HG03159 (cell line): Measurements from ENCODE around the gene ZNF207.
"Not testable (repeated sequence)": the region's sequence is repeated elsewhere in the genome, so short reads cannot be mapped to it uniquely, and the experiment has no call there.

Source experiments
- ATAC-seq: cut with Tn5 transposase; IDR thresholded peaks from one replicate; pipeline ENCODE4 v1.9.1; 2021; ENCODE audit warnings: mild to moderate bottlenecking, moderate library complexity; ENCODE audit not compliant: unreplicated experiment

Gene ZNF207

DNA sequence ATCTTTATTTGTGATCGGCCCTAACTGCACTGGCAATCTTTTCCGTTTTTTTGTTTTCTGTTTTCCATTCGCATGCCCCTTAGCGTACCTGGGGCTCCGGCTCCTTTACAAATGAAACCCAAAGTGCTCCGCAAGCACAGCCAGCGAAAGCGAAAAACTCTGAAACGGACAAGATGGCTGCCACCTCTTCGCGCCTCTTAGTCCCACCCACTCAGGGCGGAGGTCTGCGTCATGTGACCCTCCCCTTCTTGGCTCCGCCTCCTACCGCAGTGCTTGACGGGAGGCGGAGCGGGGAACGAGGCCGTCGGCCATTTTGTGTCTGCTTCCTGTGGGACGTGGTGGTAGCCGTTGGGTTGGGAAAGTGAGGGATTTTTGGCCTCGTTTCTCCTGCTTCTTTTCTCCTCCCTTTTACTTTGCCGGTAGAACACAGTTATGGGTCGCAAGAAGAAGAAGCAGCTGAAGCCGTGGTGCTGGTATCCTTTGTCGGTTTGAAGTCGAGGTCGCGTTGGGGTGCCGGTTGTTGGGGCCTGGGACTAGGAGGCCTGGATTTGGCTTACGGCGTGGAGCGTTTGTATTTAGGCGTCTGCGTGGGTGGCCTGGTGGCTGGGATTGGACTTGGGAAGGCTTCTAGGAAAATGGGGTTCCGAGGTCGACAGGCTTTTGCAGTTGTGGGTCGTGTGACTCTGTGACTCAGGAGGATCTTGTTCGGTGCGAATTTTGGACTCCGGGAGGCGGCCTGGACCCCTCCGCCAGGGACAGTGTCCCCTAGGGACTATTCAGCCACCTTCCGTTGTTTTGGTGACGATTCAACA is at the start of gene ZNF207:
TSS of gene ZNF207 (plus strand) at position 304 of the 812 bp plus-strand sequence. CDS start at position 433, 129 bp downstream.
- ATAC-seq = peak; percentile 80

DNA sequence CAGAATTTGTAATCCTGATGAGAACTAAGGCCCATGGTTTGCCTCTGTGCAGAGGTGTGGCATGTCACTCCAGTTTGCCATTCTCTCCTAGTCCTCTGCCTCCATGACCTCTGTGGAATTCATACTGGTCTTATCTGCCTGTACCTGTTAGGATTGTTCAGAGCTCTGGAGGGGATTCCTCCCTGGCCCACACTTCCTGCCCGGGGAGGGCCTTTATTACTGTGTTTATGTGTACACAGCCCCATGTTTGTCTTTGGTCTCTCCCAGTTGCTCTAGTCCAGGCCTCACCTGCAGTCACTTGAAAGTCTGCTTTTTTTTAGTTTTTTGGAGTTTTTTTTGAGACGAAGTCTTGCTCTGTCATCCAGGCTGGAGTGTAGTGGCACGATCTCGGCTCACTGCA is 47.9 kb upstream of the ZNF207 start:
- ATAC-seq = no peak

DNA sequence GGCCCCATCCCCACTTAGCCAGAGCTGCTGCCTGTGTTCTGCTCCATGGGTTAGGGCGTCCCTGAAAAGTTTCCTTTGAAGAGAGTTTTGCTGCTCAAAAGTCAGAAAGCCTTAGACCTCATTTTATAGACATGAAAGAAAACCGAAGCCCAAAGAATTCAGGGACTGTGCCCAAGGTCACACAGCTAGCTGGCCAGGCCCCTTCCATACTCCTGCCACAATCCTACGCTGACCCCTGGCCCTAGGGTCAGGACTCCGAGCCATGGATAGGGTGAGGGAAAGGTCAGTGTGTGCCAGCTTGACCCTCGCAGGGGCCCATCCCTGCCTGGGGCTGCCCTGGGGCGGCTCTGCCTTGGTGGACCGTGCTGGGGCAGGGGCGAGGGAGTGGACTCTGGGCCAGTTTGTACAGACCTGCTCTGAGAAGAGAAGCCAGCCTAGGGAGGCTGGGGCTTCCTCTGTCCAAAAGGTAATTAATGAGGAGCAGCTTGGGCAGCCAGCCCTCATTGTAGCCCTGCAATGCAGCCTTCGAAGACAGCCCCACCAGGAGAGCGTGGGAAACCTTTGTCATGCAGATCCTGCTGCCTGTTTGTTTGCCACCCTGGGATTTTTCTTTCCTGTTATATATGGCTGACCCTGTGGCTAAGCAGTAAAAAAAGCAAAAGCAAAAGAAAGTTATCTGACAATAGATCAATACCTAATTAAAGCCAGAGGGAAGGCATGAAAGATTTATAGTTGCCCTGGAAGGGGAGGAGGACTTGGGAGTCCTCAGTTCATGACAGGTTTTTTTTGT is 46.9 kb upstream of the ZNF207 start:
- no peak for ATAC-seq

DNA sequence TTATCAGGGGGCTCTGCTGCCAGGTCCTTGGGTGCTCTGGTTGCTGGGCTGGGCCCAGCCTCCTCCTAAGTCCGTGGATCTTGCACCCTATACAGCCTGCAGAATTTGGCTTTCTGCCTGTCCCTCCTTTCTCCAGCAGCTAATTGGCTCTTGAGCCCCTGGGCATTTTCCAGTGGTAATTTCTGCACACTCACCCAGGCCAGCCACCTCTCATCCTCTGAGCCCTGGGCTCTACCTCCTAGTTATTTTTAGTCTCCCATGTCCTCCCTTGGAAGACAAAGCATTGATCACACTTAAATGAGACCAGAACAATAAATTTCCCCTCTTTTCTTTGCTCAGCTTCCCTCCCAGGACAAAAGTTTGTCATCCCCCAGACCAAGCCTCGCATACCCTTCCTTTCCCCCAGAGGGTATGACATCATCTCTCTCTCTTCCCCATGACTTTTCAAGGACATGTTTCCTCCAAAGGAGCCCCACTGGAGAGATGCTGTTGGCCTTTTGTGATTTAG is 46.1 kb upstream of the ZNF207 start:
- no peak for ATAC-seq

DNA sequence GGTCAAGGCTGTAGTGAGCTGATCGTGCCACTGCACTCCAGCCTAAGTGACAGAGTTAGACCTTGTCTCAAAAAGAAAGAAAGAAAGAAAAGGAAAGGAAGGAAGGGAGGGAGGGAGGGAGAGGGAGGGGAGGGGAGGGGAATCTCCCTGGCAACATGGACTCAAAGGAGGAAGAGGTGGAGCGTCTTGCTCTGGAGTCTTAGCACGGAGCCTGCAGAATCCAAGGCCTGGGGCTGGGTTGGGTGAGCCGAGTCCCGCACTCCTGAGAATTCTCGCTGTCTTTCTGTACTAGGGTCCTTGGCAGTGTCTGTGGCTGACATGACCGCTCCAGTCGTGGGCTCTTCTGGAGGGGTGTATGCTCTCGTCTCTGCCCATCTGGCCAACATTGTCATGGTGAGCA is 44.9 kb upstream of the ZNF207 start:
- no peak for ATAC-seq

DNA sequence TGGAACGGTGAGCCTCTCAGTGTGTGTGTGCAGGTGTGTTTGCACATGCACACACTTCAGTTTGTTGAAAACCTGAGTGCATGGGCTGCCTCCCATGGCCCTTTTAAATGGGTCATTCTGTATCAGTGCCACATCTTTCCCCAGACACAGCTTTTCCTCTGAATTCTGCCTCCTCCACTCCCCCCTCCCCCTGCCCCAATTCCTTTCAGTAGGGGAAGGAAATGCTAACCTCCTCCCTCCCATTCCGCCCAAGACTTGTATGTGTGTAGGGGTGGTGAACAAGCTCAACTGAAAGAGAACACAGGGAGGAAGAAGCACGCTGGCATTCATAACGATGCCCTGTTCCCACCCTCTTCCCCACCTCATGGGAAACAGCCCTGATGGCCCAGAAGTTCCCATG is 42.3 kb upstream of the ZNF207 start:
- ATAC-seq = no peak

DNA sequence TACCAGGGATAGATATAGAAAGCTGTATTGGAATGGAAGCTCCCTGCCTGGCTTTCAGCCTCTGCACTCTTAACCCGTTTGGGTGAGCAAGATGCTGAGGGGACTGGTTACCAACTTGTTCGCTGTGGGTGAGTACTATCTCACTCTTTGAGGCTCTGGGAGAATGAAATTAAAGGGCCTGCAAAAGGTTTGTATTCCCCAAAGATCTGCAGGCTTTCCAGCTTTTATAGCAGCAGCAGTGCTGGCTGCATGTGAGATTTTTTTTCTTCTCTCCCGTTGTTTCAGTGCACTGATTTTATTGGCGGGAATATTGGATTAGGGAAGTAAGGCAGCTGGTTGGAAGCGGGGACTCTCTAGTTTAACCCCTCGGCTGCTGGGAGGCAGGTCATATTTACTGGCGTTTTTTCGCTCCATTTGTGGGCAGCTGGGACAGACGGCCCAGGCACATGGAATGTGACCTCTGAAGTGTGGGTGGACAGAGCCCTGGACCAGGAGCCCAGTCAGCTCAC is 38.9 kb upstream of the ZNF207 start:
- ATAC-seq = no peak

DNA sequence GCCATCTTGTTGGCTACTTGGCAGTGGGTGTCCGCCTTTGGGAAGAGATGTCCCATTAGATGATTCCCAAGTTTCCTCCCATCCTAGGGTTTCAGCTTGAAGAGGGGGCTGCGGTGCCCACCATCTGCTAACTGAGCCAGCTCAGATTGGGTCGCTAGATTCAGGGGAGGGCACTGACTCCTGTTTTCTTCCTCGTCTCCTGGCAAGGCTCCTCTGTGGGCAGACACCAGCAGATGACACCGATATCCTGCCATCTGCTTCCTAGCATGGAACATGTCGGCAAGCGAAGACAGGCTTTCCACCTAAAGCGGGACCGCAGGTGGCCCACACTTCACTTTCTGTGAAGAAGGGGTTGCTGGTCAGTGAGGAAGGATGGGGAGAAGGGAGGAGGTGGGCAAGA is 35.3 kb upstream of the ZNF207 start:
- no peak for ATAC-seq

DNA sequence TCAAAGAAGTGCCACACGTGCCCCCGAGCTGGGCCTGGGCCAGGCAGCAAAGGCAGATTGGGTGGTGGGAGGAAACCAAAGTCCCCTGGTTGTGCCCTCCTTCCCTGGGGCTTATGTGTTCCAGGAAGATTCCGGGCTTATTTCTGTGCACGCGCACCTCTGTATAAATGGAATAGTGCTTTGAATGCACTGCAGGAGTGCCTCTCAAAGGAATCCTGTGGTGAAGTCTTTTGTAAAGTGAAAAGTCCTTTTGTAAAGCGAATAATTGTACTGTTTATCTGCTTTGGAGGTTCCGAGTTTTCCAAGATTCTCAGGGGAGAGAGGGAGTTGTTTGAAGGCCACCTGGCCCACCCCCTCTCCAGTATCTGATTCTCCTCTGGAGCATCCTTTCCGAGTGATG is 34.8 kb upstream of the ZNF207 start:
- no peak for ATAC-seq

DNA sequence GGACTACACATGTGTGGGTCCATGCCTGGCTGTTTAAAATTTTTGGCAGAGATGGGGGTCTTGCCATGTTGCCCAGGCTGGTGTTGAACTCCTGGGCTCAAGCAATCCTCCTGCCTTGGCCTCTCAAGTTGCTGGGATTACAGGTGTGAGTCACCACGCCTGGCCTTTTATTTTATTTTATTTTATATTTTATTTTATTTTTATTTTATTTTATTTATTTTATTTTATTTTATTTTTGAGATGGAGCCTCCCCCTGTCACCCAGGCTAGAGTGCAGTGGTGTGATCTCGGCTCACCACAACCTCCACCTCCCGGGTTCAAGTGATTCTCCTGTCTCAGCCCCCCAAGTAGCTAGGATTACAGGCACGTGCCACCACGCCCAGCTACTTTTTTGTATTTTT is 33.3 kb upstream of the ZNF207 start:
- not testable (repeated sequence) for ATAC-seq

DNA sequence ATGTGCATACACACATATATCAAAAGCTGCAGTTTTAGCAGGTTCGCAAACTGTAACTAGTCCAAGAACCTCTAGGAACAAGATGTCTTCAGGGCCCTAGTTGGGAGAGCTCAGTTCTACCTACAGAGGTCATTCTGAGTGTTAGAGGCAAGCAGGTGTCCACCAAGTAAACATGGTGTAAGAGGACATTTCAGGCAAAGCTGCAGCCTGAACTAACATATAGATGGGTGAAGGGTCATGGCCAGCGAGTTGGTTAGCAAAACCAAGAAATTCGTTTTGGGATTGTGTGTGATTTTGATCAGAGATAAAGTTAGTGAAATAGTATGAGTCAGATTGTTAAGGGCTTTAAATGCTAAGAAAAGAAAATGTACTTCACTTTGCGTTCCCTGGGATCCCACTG is 32.6 kb upstream of the ZNF207 start:
- no peak for ATAC-seq

DNA sequence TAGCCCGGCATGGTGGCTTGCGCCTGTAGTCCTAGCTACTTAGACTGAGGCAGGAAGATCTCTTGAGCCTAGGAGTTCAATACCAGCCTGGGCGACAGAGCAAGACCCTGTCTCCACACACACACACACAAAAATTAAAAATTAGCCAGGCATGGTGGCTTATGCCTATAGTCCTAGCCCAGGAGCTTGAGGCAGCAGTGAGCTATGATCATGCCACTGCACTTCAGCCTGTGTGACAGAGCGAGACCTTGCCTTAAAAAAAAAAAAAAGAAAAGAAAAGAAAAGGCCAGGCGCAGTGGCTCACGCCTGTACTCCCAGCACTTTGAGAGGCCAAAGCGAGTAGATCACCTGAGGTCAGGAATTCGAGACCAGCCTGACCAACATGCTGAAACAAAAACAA is 31.9 kb upstream of the ZNF207 start:
- no peak for ATAC-seq

DNA sequence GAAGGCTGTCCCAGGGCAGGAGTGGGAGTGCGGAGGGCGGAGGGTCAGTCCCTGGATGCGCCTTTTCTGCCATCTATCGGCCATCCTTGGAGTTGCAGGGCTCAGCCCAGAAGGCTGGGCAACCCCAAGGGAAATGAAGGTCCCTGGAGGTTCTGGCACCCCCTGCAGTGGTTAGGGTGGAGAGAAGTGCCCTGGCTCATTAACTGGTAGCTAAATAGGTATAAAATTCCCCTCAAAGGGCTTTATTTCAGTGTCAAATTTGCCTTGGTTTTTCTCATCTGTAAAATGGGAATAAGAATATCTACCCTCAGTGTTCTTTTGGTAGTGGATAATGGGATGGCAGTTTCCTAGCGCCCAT is 30.4 kb upstream of the ZNF207 start:
- ATAC-seq = no peak

DNA sequence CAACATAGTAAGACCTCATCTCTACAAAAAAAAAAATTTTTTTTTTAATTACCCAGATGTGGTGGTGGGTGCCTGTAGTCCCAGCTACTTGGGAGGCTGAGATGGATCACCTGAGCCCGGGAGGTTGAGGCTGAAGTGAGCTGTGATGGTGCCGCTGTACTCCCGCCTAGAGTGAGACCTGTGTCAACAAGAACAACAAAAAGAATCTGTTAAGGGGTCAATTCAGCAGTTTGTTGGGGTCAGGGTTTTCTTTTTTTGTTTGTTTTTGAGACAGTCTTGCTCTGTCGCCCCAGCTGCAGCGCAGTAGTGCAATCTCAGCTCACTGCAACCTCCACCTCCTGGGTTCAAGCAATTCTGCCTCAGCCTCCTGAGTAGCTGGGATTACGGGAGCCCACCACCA is 29.9 kb upstream of the ZNF207 start:
- ATAC-seq = not testable (repeated sequence)

DNA sequence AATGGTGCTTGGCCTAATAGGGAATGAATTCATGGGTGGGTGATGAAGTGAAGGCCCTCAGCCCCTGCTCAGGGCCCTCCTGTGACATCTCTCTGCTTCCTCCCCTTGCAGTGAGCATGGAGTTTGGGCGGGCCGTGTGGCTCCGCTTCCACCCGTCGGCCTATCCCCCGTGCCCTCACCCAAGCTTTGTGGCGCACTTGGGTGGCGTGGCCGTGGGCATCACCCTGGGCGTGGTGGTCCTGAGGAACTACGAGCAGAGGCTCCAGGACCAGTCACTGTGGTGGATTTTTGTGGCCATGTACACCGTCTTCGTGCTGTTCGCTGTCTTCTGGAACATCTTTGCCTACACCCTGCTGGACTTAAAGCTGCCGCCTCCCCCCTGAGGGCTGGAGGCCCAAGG is 29.1 kb upstream of the ZNF207 start:
- ATAC-seq = no peak

DNA sequence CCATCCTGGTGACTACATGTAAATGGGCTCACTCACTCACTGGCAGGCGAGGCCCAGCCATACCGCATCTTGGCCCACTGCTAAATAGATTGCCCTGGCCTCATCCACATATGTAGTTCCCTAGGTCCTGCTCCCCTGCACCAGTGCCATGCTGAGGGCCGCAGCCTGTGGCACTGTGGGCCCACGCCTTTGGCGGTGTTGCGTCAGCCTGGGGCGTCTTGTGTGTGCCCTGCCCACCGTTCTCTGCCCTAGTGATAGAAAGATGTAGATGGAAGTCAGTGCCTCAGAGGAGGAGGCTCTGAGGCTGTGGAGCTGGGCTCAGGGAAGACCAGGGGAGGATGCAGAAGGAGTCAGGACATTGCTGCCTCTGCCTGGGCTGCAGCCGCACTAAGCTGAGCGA is 26.9 kb upstream of the ZNF207 start:
- no peak for ATAC-seq

DNA sequence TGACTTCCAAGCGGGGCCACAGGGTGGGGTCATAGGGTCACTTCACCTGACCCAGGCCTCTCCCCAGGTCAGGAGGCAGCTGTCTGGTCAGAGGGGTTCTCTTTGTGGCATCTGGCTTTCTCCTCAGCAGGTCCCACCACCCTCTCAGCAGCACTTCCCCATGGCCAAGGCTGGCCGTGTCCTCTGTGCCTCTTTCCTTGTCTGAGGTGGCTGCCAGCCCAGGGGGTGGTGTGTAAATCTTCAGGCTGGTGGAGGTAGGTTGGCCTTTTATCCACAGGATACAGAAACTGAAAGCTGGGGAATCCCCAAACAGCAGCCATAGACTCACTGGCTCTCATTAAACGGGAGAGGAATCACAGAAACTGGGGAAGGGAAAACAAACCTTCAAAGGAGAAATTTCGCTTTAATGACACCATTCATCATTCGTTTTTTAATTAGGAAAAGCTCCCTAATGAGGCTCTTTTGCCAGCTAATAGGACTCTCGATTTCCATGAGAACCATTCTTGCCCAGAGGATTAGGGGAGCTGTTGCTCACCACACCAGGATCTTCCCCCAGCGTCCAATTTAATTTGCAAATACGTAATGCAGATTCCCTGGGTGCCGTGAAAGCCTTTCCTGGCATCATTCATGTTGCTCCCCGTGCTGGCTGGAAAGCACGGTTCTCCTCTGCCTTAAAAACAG is 26.0 kb upstream of the ZNF207 start:
- no peak for ATAC-seq

DNA sequence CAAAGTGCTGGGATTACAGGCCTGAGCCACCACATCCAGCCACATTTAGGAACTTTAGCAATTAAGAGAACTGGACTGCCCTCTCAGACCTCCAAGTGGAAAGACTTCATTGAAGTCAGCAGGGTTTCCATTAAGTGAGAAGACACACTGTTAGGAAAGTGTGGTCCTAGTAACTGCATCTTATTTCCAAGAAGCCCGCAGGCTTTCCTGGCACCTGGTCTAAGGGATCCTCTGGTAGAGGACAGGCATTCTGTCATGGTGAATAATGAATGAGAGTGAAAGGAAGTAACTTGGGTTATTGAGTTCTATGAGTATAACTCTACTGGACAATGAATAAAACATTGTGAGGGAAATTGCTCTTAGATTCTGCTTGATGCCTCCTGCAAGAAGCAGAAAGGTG is 22.0 kb upstream of the ZNF207 start:
- ATAC-seq = no peak

DNA sequence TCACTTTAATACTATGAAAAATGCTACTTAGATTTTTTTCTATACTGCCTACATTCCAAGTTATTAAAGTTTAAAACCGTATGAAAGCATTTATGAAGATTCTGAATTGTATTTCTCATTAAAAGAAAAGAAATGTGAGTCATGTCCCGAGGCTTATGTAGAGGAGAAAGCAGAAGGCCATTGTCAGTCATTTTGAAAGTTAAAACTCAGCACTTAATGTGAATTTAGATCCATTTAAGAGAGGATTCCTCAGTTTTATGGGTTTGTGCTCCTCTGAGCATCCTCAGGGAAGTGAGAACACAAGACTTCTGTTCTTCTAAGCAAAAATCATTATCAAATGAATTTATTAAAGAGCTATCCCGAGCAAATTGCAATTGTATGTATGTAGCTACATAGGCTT is 19.8 kb upstream of the ZNF207 start:
- no peak for ATAC-seq

DNA sequence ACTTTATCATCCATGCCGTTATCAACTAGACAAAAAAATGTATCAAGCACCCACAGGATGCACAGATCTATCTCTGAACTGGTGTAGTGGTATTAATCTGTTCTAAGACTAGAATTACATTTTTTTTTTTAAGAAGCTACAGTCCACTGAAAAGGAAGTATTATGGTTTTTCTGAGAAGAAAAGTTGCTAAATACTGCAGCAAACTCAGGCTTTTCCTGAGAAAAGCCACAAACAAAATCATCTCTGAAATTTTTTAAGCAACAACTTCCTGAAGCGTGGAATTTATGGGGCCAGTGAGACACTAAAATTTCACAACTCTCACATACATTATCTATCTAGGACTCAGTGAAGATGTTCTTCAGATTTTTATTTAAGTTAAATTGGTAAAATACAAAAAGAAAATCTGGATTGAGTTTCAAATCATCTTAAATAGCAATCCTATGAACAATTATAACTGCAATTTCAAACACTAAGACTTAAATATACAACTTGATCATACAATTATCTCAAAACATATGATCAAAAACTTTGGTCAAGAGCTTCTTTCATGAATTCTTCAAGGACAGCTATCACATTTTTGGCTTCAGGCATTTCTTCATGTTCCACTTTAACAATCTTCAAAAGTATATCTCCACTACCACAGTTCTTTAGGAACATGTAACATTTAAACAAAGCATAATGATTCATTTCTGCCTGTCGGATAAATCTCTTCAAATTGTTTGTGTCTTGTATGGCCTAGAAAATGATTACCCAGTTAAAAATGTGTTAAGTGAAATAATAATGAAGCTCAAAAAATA is 18.5 kb upstream of the ZNF207 start:
- no peak for ATAC-seq

DNA sequence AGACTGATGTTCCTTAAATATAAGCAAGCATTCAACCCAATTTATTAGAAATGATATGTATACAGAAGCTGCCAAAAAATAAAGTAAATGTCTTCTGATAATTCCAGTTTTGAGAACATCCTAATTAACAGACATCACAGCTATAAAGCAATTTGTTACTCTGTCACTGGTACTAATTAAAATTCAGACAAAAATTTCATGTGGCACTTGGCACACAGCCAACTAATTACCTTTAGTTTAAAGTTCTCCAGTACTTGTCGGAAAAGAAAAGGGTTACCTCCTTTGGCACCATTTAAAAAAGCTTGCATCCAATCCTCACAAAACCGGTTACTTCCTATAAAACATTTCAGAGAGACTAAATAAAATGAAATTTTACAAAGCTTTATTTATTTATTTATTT is 16.8 kb upstream of the ZNF207 start:
- ATAC-seq = no peak
